Fibroblast of peridontal ligament (primary cell): ENCODE measurements around the gene GRB10.

ENCODE experiments used
- DNase-seq: peaks from one replicate; pipeline ENCODE4 v3.0.0-alpha.2; 2010; ENCODE audit errors: extremely low read depth

Gene GRB10

DNA sequence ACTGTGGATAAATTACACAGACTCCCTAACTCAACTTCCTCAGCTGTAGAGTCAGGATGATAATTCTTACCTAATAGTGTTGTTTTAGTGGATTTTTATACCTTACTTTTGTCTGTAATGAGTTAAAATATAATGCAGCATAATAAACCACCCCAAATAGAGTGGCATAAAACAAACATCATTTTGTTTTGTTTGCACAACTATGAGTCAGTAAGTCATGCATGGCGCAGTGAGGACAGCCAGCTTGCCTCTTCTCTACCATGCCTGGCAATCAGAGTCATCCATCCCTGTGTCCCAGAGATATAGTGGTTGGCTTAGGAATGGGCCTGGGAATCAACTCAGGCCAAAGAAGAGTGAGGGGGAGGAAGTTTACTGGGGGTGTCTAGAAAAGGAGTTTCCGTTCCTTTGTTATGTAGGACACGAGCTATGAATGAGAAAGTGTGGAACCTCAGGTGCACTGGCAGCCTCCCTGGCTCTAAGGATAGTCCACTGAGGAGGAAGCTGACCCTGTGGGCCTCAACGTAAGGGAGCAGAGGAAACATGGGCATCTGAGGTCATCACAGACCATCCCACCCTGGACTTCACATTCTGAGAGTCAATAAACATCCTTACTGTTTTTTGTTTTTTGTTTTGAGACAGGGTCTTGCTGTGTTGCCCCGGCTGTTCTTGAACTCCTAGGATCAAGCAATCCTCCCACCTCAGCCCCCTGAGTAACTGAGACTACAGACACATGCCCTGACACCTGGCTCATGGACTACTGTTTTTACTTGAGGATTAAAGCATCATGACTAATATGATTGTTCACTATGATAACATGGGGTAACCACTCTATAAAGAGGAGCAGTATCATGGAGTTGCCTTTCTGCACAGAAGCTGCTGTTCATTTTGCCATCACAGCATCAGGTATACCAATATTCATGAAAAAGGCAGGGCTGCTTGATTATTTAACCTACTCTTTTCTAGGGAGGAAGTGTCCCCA lies 21.0 kb upstream of the GRB10 start:
- DNase-seq: no peak

DNA sequence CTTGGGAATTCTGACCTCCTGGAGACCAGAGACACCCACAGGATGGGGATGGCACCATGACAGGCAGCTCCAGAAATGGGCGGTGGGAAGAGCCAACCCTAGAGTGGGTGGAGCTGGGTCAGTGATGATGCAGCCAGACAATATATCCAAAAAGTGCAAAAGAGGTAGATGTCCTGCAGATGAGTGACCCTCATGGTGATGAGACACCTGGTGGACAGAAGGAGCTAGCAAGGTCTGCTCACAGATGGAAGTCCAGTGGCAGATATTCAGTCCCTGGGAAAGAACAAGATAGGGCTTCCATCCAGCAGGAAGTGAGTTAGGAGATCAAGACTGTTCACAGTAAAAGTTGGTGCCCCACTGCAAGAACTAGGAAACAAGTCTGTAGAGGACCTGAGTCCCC lies 19.2 kb upstream of the GRB10 start:
- no peak for DNase-seq

DNA sequence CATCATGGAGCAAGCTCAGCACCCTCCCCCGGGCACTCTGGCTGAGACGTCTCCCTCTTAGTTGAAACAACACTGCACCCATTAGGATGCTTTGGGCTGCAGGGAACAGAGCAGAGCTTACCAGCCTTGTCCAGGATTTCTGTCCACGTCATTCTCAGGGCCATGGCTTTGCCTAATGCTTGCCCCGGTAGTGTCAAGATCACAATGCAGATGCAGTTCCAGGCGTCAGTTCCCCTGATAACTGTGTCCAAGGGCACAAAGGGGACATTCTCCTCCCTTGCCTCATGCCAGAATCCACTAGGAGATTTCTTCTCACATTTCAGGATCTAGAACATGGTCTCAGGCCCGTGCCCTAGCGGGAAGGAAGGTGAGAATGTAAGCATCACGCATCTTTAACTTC lies 17.2 kb upstream of the GRB10 start:
- no peak for DNase-seq

DNA sequence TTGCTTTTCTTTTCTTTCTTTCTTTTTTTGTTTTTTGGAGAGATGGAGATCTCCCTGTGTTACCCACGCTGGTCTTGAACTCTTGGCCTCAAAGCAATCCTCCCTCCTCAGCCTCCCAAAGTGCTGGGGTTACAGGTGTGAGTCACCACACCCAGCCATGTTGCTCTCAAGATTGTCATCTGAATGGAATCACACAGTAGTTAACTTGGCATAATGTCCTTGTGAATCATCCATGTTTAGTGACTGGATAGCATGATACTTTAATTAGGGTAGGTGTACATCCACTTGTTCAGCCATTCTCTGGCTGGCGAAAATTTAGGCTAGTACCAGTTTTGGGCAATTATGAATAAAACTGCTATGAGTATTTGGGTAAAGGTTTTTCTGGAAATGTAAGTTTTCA lies 15.4 kb upstream of the GRB10 start:
- DNase-seq: no peak

DNA sequence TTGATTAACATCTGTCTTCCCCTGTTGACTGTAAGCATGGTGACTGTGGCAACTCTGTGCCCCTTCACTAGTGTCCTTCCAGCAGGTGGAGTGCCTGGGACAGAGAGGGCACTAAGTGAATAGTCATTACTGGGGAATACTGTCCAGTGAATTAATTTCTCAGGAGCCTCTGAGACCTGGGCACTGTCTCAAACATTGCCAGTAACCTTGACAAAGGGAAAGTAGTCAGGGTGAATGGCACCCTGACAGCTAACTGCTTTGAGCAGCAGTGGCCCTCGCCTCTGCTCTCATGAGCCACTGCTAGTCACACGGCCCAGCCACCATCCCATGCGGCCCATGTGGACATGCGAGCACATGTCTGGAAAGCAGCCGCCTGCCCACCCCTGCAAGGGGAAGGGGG lies 13.1 kb upstream of the GRB10 start:
- no peak for DNase-seq

DNA sequence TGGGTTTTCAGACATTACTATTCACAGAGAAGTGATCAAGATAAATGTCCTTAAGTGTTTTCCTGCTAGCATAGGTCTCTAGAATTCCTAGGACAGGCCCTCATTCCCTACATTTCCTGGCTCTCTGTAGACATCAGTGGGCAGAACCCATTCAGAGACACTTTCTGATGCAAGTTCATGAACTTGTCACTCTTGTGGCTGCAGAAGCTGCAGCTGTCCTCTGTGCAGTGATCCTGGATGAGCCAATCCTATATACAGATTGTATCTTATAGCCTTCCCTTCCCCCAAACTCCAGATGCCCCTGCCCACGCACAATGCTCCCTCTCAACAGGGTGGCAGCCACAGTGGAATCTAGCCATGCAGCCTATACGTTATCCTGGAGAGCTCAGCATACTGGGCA lies 12.6 kb upstream of the GRB10 start:
- DNase-seq: no peak

DNA sequence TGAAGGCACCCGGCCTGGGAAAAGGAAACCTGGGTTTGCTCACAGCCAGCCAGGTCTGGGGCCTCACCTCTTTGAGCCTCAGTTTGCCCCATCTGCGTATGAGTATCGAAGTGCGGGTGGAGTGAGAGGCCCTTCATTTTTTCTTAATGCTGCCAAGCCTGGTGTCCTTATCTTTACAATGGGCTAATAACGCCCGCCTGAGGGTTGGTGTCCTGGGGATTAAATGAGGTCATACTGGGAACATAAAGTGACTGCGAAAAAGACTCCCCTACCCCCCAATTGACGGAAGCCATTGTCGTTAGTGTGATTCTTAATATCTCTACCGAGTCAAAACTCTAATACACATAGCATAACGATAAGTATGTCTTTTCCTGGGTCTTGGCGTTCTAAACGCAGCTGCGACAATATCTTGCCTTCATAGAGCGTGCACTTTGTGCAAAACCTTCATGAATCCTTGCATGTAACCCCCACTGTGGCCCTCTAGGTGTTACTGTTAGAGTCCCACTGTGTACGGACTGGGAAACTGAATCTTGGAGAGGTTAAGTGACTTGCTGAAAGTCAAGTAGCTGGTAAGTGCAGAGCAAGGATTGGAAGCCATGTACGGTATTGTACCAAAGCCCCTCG lies 11.4 kb upstream of the GRB10 start:
- no peak for DNase-seq

DNA sequence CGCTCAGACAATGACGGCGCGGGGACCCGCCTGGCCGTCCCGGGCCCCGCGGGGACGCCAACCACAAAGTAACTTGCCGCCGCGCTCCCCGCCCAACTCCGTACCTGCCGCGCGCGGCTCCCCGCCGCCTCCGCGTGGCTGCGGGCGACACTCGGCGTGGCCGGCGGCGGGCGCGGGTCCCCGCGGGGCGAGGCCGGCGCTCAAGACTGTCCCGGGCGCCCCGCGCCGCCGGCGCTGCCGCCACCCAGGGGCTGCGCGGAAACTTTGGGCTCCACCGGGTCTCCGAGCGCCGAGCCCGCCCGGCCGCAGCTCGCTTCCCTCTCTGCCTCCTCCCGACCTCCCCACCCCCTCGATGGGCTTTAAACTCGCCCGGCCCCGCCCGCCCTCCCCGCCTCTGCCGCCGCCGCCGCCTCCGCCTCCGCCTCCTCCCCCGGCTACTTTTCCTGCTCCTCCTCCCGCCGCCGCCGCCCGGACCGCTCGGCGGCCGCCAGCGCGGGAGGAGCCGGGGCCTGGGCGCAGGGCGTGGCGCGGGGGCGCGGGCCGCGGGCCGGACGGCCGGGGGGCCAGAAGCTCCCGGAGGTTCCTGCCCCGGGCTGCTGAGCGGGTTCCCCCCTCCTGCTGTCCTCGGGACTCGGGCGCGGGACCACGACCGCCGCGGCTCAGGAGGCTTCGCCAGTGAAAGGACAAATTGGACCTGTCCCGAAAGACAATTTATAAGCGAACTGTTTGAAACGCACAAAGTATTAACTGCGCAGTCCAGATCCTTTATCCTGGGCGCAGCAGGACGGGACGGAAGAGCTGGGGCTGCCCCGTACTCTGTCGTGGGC lies 10.6 kb upstream of the GRB10 start:
- DNase-seq: peak; percentile 34

DNA sequence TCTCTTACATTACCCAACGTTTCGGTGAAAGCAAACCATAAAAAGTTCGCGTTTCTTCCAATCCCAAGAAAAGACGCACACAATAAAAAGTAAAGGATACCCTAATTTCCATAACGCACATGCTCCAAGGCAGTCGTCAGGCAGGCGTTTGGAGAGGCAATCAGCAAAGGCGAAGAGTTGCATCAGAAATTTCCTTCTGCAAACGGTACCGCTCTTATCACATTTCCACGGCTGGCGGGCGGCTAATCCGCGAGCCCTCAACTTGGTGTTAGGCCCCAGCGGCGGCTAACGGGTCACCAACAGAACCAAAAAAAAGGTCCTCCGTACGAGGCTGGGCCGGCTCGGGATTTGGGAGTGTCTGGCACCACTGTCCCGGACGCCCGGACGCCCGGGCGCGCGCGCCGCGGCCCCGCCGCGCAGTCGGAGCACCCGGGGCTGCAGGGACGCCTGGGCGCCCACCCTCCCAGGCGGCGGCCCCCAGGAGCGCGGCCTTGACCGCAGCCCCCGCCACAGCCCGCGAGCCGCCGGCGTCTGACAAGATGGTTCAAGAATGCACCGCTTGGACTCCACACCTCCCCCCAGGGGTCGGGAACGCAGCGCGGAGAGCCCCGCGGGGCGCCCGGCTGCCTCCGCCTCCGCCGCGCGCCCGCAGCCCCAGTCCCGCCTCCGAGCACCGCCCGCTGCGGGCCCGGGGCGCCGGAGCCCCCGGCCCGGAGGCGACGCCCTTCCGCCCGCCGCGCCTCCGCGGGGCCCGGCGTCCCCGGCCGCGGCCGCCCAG lies 9.8 kb upstream of the GRB10 start:
- DNase-seq: peak; percentile 57

DNA sequence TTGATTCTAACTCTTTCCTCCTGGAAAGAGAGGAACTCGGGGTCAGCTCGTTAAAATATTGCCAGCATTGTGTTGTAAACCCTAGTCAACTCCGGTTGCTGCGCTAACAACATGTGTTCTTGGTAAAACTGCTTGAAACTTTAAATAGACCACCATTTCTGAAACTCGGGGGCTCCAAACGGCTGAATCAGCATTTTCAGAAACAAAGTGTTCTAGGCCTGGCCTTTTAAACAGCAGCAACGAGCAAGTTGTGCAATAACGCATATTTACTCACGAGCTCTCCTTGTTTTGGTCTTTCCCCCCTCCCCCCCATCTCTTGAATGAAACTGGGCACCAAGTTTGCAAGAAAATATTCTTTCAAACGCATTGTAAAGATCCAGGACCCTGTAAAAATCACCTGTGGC lies 9.2 kb upstream of the GRB10 start:
- peak; percentile 46 for DNase-seq

DNA sequence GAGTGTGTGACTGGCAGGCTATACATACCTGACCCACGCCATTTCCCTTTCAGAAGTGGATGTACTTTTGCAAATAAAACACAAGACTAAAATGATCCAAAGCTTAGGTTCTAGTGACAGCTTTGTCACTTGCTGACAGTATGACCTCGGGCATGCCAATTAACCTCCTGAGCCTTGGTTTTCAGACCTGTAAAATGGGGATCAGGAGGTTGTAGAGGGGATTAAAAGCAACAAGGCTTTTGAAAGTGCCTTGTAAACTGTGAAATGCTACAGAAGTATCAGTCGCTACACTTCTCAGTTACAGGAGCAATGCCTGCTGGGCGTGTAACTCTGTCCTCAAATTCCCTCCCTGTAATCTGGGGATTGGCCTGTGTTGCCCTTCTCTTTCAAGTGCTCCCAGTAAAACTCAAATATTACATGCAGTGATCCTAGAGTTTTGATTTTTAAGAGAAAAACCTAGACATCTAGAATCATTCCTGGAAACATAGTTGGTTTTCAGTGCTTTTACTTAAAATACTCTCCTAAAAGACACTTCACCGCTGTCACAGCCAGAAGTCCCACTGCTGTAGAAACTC lies 8.8 kb upstream of the GRB10 start:
- DNase-seq: no peak

DNA sequence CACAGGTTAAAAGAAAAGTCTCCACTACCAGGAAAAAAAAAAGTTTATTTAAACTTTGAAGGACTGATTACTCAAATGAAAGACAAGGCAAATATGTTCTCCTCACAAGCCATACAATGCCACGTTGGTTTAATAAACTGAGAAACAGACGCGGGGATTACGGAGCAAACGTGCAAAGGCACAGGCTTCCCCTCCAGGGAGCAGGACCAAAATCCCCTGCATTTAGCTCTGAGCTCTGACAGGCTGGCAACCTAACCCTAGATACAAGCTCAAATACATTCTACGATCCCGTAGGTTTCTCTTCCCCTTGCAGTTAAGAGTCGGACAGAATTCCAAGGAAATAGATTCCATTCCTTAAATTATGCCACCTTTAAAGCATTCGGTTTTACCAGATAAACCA lies 7.7 kb upstream of the GRB10 start:
- no peak for DNase-seq

DNA sequence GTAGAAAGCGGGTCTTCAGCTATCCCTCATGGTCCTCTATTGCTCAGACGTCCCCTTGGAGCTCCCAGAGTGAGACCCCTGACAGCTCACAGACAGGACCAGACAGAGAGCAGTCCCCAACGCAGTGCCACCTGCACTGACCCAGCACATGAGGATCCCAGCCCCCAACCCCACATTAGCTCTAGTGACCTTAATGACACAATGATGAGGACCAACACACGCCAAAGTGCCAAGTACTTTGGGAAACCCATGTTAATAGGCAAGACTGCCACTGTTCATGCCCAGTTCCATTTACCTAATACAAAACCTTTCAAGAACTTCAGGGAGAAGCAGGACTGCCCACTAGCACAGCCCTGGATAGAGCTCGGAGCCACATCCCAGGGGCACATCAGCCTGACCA lies 5.7 kb upstream of the GRB10 start:
- DNase-seq: no peak

DNA sequence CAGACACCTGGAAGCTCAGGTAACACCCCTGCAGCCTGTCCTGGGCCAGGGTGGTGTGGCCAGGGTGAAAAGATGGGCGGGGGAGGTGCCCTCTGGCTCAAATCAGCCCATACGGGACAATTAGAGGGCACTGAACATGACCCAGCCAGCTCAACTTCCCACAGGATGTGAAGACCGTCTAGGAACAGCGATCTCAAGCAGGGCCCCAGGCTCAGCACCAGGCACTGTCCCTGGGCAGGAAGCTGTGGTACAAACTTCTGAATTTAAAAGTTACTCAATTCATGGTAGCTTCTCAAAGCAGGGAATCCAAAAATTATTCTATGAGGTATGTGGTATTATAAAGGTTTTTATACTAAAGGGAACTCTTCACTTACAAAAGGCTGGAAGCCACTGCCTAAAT lies 5.1 kb upstream of the GRB10 start:
- DNase-seq: no peak

DNA sequence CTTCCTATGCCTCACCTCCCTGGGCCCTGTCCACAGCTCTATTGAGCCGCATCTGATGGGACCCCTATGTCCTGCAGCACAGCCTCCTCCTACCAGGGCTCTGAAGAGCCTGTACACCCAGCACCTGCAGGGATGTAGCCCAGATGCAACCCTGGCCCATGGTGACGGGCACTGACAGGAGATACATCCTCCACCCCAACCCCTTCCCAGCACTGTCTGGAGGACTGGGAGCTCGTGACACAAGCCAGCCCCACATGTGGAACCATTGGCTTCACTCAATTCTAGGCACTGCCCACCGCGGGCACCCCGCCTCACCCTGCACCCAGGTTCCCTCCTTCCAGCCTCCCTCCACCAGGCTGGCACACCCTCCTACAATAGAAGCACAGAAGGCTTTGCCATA lies 2.6 kb upstream of the GRB10 start:
- no peak for DNase-seq

DNA sequence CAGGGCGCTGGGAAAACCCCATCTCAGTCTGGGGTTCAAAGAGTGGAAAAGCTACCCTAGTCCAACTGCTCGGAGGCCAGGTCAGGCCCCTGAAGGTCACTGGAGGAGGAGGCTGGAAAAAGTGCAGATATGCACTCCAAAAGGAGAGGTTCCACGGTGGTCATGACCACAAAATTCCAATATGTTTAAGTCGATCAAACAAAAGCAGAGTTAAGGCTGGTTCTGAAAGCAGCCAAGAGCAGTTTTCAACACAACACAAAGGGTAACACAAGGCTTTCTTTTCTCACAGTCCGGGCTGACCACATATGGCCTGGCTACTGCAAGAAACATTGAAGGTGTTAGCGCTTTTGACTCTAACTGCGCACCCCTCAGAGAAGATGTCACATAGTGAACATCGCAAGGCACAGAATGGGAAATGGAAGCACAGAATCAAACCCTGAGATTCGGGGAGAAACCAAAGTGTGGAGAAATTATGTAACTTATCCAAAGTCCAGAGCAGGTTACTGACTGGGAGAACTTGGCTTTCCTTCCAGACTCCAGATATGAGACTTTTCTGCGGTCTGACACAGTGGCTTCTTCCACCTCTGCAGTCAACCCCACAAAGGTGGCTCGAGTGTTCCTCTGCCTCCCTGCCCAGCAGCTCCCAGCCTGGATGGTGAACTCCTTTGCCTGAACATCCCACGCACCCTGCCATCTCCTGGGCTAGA lies 1.3 kb upstream of the GRB10 start:
- DNase-seq: peak; percentile 28

DNA sequence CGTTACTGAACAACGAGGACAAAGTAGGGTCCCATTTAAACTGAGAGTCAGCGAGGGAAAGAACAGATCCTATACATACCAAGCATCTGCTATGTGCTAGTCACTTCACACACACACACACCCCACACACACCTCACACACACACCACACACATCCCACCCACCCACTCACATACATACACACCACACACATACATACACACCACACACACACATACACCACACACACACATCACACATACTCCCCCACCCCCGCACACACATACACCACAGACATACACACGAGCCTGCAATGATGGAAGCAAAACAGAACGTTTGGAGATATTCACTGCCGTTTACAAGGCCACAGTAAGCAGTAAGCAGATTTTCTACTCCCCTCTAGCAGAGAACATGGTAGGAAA lies 607 bp upstream of the GRB10 start:
- DNase-seq: no peak

DNA sequence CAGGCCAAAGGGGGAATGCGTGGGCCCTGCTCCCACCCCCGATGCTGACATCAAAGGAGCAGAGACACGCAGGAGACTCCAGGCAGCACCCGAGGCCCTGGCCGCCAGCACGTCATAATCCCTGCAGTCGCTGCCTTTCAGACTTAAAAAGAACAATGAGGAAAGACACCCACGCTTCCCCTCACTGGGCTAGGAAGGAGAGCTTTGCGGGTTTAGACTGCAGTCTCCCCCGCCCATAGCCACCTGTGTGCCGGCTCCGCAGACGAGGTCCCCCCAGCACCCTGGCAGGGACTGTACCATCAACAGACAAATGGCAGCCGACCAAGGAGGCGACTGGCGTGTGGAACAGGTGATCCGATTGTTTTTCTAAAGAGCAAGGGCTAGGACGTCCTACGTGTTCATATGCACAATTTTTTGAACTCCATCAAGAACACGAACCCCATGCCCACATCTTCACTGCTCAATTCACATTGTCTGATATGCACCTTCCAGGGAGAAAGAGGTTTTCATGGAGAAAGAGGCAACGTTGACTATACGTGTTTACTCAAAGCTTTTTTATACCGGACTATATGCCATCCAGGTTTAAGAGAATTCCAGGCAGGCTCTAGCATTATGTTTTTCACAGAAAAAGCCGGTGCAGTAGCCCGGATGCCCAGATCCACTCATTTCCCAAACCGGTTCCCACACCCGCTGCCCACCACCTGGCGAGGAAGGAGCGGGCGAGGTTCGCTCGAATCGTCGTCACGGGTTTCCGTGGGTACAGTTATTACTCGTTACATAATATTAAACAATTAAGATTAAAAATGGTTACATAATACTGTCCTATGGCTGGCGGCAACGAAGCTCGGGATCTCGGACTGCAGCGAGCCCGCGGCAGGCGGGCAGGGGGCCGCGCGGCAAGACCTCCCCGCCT lies 1.1 kb downstream of the GRB10 start:
- DNase-seq: no peak

DNA sequence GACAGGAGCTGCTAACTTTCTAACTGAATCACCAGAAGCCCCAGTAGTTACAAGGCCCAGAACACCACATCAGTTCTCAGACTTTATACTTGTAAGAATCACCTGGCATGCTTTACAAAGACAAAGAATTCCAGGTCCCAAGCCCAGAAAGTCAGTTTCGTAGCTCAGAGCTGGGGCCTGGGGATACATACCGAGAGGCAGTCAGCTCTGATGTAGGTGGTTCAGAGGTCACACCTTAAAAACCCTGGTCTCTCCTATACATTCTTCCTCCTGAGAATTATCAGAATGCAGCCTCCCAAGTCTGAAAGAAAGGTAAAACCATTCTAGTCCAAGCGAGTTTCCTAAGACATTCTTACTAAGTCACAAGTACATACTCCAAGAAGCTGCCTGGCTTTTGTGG lies 2.3 kb downstream of the GRB10 start:
- DNase-seq: no peak

DNA sequence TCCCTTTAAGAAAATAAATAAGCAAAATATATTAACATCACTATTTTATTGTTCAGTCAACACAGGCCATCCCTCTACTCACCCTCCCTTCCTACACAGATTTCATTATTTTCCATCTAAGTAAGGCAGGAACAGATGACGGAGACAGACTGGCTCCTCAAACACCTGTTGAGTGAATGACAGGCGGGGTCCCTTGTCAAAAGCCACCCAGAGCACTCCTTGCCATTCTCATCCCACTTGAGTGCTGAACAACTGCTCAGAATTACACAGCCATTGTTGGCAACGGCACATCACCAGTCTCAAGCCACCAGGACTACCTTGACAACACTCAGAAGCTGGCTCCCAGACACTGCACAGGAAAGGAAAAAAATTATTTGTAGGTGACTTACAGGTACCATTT lies 3.3 kb downstream of the GRB10 start:
- DNase-seq: no peak
